Mesendoderm (in vitro differentiated cells): Measurements from ENCODE around the gene CHST13.

Source experiments
- DNase-seq: peaks from one replicate; pipeline ENCODE4 v3.0.0; 2013
- H2AK5ac ChIP-seq: 2 replicates; pipeline ENCODE4 v1.6.1; 2013; ENCODE audit warnings: low read length, inconsistent platforms
- H2BK120ac ChIP-seq: 2 replicates; pipeline ENCODE4 v1.6.1; 2013; ENCODE audit warnings: low read depth, mild to moderate bottlenecking, low read length, moderate library complexity, mixed read lengths
- H2BK15ac ChIP-seq: replicated peaks from 2 replicates; pipeline ENCODE4 v1.6.1; 2013; ENCODE audit warnings: low read depth, mild to moderate bottlenecking, moderate library complexity
- H2BK5ac ChIP-seq: 2 replicates; pipeline ENCODE4 v1.6.1; 2013; ENCODE audit warnings: low read length, inconsistent platforms
- H3K18ac ChIP-seq: 2 replicates; pipeline ENCODE4 v1.6.1; 2013; ENCODE audit warnings: mild to moderate bottlenecking, low read length, mixed read lengths
- H3K23ac ChIP-seq: one replicate; pipeline ENCODE4 v1.6.1; 2013; ENCODE audit warnings: low read length
- H3K27ac ChIP-seq: 2 replicates; pipeline ENCODE4 v1.5.1; 2013; ENCODE audit warnings: low read depth, mild to moderate bottlenecking, inconsistent platforms, low read length, moderate library complexity
- H3K27me3 ChIP-seq: 2 replicates; pipeline ENCODE4 v1.6.1; 2013; ENCODE audit warnings: low read length, control low read depth, mild to moderate bottlenecking, inconsistent platforms; ENCODE audit not compliant: insufficient read depth, poor library complexity
- H3K36me3 ChIP-seq: 2 replicates; pipeline ENCODE4 v1.6.1; 2013; ENCODE audit warnings: low read length, inconsistent platforms; ENCODE audit not compliant: control insufficient read depth, insufficient read depth
- H3K4ac ChIP-seq: one replicate; pipeline ENCODE4 v1.6.1; 2013; ENCODE audit warnings: low read depth, mild to moderate bottlenecking, low read length, moderate library complexity
- H3K4me1 ChIP-seq: 2 replicates; pipeline ENCODE4 v1.6.1; 2013; ENCODE audit warnings: low read depth, low read length, inconsistent platforms; ENCODE audit not compliant: control insufficient read depth
- H3K4me2 ChIP-seq: 2 replicates; pipeline ENCODE4 v1.6.1; 2013; ENCODE audit warnings: low read length
- H3K4me3 ChIP-seq: 2 replicates; pipeline ENCODE4 v1.5.1; 2013; ENCODE audit warnings: mild to moderate bottlenecking, low read length
- H3K56ac ChIP-seq: one replicate; pipeline ENCODE4 v1.6.1; 2013; ENCODE audit warnings: low read length
- H3K79me1 ChIP-seq: 2 replicates; pipeline ENCODE4 v1.6.1; 2013; ENCODE audit warnings: low read length, inconsistent platforms
- H3K79me2 ChIP-seq: 2 replicates; pipeline ENCODE4 v1.6.1; 2013; ENCODE audit warnings: mild to moderate bottlenecking, low read length; ENCODE audit not compliant: control insufficient read depth, insufficient read depth
- H3K9ac ChIP-seq: 2 replicates; pipeline ENCODE4 v1.6.1; 2013; ENCODE audit warnings: low read length, inconsistent platforms
- H4K5ac ChIP-seq: one replicate; pipeline ENCODE4 v1.6.1; 2013; ENCODE audit warnings: low read length
- H4K8ac ChIP-seq: one replicate; pipeline ENCODE4 v1.6.1; 2013; ENCODE audit warnings: low read depth, mild to moderate bottlenecking, control low read depth, low read length, moderate library complexity
- WGBS: extraction: QIAGEN DNeasy Blood & Tissue Kit; methylation state at CpG from one replicate; pipeline ENCODE4 v1.1.7; 2013; ENCODE audit warnings: low lambda C conversion rate, missing lambda C conversion rate; ENCODE audit not compliant: insufficient coverage; ENCODE audit errors: extremely low coverage; 5-methylcytosine and 5-hydroxymethylcytosine counted together

CHST13 gene

GRCh38 chr3:126512916-126513650, 10.9 kb upstream of the CHST13 start:
- Histone ChIP-seq H2BK120ac (no peak overlapping the region), H4K8ac (no peak overlapping the region), H3K4me3 (no peak overlapping the region), H3K4ac (no peak overlapping the region), H3K4me1 (no peaks in the 10 kb centered on the region), H3K4me2 (no peak overlapping the region), H2BK15ac (no peak overlapping the region), H2AK5ac (no peak overlapping the region), H3K56ac (no peak overlapping the region), H3K27ac (no peak overlapping the region), H3K18ac (no peak overlapping the region), H3K27me3 (no peaks in the 10 kb centered on the region), H3K36me3 (no peaks in the 10 kb centered on the region), H3K79me2 (no peaks in the 10 kb centered on the region), H3K9ac (no peak overlapping the region), H4K5ac (no peak overlapping the region), H3K23ac (no peak overlapping the region), H3K79me1 (no peaks in the 10 kb centered on the region), H2BK5ac (no peak overlapping the region)
- WGBS = no CpG with 5 or more reads among the region's 12 CpGs
- no peak for DNase-seq

DNA sequence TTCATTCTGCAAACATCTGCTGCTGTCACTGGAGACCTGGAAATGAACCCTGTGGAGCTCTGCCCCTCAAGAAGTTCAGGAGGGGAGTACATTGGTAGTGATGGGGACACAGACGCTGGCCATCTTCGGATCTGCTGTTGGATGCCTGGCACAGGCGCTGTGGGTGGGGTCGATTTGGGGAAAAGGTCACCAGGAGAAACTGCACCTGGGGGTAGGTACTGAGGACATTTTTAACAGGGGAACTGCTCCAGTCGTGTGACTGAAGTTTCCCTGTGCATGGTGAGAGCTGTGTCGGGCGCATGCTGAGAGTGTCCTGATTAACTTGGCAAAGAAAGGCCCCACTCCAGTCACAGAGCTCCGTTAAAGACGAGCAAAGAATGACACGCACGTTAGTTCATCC, 9.8 kb upstream of the CHST13 start:
- no CpG with 5 or more reads among the region's 11 CpGs for WGBS
- no peak overlapping the region for H4K8ac ChIP-seq
- H3K4ac ChIP-seq = no peak overlapping the region
- no peak overlapping the region for H2AK5ac ChIP-seq
- no peak overlapping the region for H3K9ac ChIP-seq
- H3K4me1 ChIP-seq = no peaks in the 10 kb centered on the region
- H3K4me2 ChIP-seq = no peak overlapping the region
- no peak overlapping the region for H3K27ac ChIP-seq
- H3K23ac ChIP-seq = no peak overlapping the region
- H2BK5ac ChIP-seq = no peak overlapping the region
- no peaks in the 10 kb centered on the region for H3K79me1 ChIP-seq
- no peak for DNase-seq
- no peak overlapping the region for H2BK15ac ChIP-seq
- H3K4me3 ChIP-seq = no peak overlapping the region
- no peaks in the 10 kb centered on the region for H3K36me3 ChIP-seq
- no peak overlapping the region for H3K56ac ChIP-seq
- no peak overlapping the region for H3K18ac ChIP-seq
- H3K79me2 ChIP-seq = no peaks in the 10 kb centered on the region
- no peak overlapping the region for H4K5ac ChIP-seq
- no peaks in the 10 kb centered on the region for H3K27me3 ChIP-seq
- no peak overlapping the region for H2BK120ac ChIP-seq

GRCh38 chr3:126515066-126515706, 8.8 kb upstream of the CHST13 start:
- WGBS = no CpG with 5 or more reads among the region's 8 CpGs

GRCh38 chr3:126516152-126516935, 7.6 kb upstream of the CHST13 start:
- no peak overlapping the region for H3K18ac ChIP-seq
- no peaks in the 10 kb centered on the region for H3K27me3 ChIP-seq
- no peak overlapping the region for H2BK5ac ChIP-seq
- no peaks in the 10 kb centered on the region for H3K36me3 ChIP-seq
- H3K4ac ChIP-seq = no peak overlapping the region
- H3K9ac ChIP-seq = no peak overlapping the region
- no peak overlapping the region for H3K4me3 ChIP-seq
- H3K27ac ChIP-seq = no peak overlapping the region
- no peak overlapping the region for H4K5ac ChIP-seq
- no peak overlapping the region for H3K56ac ChIP-seq
- no peaks in the 10 kb centered on the region for H3K79me1 ChIP-seq
- DNase-seq = no peak
- no peak overlapping the region for H2BK15ac ChIP-seq
- no peak overlapping the region for H3K4me2 ChIP-seq
- no CpG with 5 or more reads among the region's 6 CpGs for WGBS
- H4K8ac ChIP-seq = no peak overlapping the region
- H2BK120ac ChIP-seq = no peak overlapping the region
- no peaks in the 10 kb centered on the region for H3K4me1 ChIP-seq
- no peak overlapping the region for H2AK5ac ChIP-seq
- no peak overlapping the region for H3K23ac ChIP-seq
- H3K79me2 ChIP-seq = no peaks in the 10 kb centered on the region

More at GRCh38 chr3:126515066-126515706, 8.8 kb upstream of the CHST13 start:
- Histone ChIP-seq H3K36me3 (no peaks in the 10 kb centered on the region), H2BK120ac (no peak overlapping the region), H3K79me2 (no peaks in the 10 kb centered on the region), H2BK5ac (no peak overlapping the region), H3K56ac (no peak overlapping the region), H2AK5ac (no peak overlapping the region), H3K27ac (no peak overlapping the region), H3K23ac (no peak overlapping the region), H3K9ac (no peak overlapping the region), H4K5ac (no peak overlapping the region), H2BK15ac (no peak overlapping the region), H3K4me1 (no peaks in the 10 kb centered on the region), H3K18ac (no peak overlapping the region), H3K4me3 (no peak overlapping the region), H4K8ac (no peak overlapping the region), H3K4me2 (no peak overlapping the region), H3K27me3 (no peaks in the 10 kb centered on the region), H3K4ac (no peak overlapping the region), H3K79me1 (no peaks in the 10 kb centered on the region)
- no peak for DNase-seq

DNA sequence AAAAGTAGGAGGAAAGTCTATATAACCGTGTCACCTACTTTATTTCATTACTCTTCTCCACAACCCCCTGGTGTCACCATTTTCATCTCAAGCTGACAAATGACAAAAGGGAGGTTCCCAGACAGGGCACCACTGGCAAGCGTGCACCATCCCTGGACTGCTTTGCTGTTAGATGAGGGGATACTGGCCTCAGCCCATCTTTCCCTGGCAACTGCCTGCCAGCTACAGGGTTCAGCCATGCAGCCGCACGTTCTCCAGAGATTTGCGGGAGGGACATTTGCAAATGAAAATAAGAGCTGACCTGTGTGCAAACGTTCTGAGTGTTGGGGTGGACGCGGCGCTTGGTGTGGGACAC, 7.0 kb upstream of the CHST13 start:
- H3K4me3 ChIP-seq = no peak overlapping the region
- H3K23ac ChIP-seq = no peak overlapping the region
- H3K27me3 ChIP-seq = no peaks in the 10 kb centered on the region
- H3K9ac ChIP-seq = no peak overlapping the region
- no peak overlapping the region for H3K56ac ChIP-seq
- H2BK15ac ChIP-seq = no peak overlapping the region
- H4K8ac ChIP-seq = no peak overlapping the region
- H2BK5ac ChIP-seq = no peak overlapping the region
- H2AK5ac ChIP-seq = no peak overlapping the region
- no peaks in the 10 kb centered on the region for H3K36me3 ChIP-seq
- no peak overlapping the region for H3K27ac ChIP-seq
- no CpG with 5 or more reads among the region's 9 CpGs for WGBS
- no peaks in the 10 kb centered on the region for H3K4me1 ChIP-seq
- no peak overlapping the region for H4K5ac ChIP-seq
- no peak for DNase-seq
- no peak overlapping the region for H2BK120ac ChIP-seq
- H3K4ac ChIP-seq = no peak overlapping the region
- no peak overlapping the region for H3K4me2 ChIP-seq
- no peaks in the 10 kb centered on the region for H3K79me2 ChIP-seq
- no peak overlapping the region for H3K18ac ChIP-seq
- H3K79me1 ChIP-seq = no peaks in the 10 kb centered on the region
